ENCODE data around the gene KLHL30. TPM values are rescaled to one million over a fixed set of nuclear protein-coding genes. Genes with fewer than 3 reads are reported as not detected.
"Not testable (repeated sequence)": the region's sequence is repeated elsewhere in the genome, so short reads cannot be mapped to it uniquely, and the experiment has no call there.

The KLHL30 gene
- polyA plus RNA-seq, 3 donors = 0.22 to 2.5 (median 1.0) TPM

DNA sequence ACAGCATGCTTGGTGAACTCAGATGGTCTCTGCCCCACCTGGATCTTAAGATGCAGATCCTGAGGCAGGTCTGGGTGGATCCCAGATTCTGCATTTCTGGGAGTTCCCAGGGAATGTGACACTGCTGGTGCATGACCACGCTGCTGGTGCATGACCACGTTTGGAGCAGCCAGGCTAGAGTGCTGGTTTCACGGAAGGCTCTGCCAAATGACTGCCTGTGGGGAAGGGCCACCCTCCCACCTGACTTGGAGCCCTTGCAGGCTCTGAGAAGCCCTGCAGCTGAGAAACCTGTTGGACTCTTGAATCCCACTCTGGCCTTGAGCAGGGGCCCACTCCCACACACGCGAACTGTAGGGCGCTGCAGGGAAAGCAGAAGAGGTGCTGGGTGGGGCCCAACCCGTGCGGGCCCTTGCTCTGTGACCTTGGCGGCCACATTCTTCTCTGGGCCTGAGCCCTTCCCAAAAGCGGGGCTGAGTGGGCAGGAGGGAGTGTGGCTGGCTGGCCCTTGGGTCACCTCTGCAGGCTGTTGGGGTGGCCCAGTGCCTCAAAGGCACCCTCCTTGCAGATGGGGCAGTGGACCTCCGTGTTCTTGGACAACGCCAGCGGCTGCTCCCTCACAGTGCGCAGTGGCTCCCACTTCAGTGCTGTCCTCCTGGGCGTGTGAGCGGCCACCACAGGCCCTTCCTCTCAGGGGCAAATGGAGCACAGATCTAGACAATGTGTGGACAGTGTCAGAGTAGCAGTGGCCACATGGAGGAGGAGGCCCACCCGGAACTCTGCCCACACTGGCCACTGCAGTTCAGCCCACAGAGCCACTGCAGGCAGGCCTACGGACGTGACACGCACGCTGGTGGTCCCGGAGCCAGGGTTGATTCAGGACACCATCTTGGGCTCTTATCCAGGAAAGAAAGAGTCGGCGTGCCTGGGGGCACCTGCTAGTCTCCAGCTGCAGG, 28.2 kb downstream of the KLHL30 start:
- 69 to 87% (median 86%) methylated on average over 24 of the region's 24 CpGs for WGBS, 3 donors

DNA sequence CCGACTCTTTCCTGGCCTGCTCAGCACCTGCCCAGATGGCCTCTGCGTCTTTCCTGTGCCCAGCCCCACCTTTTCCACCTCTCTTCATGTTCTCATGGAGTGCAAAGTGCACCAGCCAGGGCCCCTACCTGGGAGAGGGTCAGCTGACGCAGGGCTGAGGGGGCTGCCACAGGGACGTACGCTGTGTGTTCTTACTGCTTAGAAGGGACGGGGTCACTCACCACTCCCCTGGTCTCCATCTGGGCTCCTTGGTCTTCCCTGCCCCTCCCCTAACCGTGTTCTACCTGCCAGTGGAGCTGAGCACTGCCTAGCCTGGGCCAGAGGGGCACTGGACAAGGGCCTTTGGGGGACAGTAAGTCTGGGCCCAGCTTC, 28.9 kb downstream of the KLHL30 start:
- no peak overlapping the region for H3K27ac ChIP-seq (ENCODE audit: low read depth, low read length)
- 80 to 95% (median 91%) methylated on average over 7 of the region's 7 CpGs for WGBS, 3 donors

More for the DNA sequence above, 28.2 kb downstream of the KLHL30 start:
- H3K27ac ChIP-seq (ENCODE audit: low read depth, low read length) = no peak overlapping the region

DNA sequence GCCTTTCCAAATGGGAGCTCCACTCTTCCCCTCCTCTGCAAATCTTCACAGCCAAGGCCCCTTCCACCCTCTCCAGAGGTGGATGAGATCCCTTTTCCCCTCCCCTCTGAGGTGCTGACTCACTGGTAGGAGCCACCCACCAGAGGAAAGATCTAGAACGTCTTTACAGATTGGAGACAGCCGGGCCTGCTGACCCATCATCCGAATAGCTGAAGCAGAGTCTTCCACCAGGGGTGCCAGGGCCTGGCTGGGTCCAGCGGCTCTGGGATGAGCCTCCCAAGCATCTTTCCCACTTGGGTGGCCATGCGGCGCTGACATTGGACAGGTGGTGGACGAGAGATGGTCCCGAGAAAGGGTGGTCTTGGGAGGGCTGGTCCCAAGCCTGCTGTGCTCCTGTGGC, 29.3 kb downstream of the KLHL30 start:
- no peak overlapping the region for H3K27ac ChIP-seq (ENCODE audit: low read depth, low read length)
- WGBS, 3 donors = 76 to 83% (median 80%) methylated on average over 8 of the region's 8 CpGs

DNA sequence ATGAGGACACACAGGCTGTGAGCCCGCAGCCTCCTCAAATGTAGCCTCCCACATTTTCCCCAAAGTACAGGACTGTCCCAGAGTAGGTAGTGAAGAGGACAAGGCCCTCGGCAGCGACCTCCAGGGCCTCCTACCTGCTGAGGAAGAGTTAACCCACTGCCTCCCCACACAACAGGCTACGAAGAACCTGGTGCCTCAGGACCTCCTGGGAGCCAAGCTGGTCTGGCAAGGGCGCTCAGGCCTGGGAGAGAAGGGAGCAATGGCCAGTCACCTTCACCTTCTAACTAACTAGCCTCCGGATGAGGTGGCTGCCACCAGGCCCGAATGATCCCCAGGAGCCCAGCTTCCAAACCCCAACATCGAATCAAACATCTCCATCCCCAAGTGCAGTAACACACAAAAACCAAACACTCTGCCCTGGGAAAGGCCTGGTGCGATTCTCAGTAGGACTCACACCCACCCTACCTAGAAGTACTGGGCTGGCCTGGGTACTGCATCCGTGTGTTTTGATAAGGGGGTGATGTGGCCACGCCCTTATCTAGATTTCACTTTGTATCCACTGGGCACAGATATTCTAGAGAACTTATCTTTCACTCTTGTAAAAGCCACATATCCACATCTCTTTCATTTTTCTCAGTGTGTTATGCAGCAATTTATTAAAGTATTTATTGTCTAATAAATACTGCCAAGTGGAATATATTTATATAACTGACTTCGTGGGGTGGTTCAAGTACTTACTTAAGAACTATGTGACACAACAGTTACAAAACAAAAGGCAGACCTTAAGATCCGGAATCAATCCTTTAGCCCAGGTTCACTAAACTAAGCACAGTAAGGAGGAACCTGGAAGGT, 30.0 kb downstream of the KLHL30 start:
- 88 to 91% (median 88%) methylated on average over 13 of the region's 13 CpGs for WGBS, 3 donors
- H3K27ac ChIP-seq (ENCODE audit: low read depth, low read length) = no peak overlapping the region

DNA sequence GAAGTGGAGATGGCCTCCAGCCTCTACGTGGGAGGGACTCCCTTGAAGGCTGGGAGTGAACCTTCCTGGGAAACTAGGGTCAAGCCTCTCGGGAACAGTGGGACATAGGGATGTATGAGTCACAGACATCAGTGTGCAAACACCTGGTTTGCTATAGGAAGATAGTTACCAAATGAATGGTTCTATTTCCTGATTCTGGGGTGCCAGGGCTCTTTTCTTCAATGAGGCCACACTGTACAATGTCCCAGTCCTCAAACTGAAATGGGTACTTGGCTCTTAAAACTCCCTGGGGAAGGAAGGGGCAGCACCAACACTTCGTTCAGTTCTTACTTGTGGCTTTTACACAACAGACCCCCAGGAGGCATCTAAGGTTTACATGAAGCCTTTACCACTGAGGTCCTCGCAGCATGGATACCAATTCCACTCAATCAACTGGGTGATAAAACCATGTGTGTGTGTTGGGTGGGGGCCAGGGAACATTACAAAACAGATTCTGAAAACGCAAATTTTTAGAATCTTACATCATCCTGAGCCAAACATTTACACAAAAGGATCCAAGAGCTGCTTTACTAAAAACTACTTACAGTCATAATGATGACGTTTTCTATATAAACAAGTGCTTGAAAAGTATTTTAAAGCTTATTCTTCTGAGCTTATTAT, 30.7 kb downstream of the KLHL30 start:
- WGBS, 3 donors = 56 to 61% (median 56%) methylated on average over 6 of the region's 6 CpGs
- H3K27ac ChIP-seq (ENCODE audit: low read depth, low read length) = no peak overlapping the region

DNA sequence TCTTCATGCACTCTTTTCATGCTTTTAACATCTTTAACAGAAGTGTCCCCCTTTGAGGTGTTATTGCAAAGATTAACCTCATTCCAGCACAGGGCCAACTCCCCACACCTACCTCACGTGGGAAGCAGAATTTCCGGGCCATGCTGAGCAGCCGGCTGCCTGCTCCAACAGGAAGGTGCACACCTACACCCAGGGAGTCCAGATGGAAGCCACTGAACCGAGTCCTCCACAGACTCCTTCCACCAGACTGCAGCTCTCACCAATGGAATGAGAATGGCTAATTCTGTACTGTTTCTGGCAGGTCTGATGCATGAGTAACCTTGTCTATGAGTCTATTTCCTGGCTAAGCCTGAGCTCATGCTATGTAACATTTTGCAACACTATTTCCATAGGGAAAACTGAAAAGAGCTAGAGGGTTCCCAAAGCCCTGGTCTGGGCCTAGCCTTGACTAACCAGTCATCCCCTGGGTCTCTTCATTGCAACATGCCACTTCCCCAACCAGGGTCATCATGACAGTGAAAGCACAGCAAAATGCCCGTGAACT, 31.3 kb downstream of the KLHL30 start:
- no peak overlapping the region for H3K27ac ChIP-seq (ENCODE audit: low read depth, low read length)
- WGBS, 3 donors = 52 to 75% (median 68%) methylated on average over 5 of the region's 5 CpGs

DNA sequence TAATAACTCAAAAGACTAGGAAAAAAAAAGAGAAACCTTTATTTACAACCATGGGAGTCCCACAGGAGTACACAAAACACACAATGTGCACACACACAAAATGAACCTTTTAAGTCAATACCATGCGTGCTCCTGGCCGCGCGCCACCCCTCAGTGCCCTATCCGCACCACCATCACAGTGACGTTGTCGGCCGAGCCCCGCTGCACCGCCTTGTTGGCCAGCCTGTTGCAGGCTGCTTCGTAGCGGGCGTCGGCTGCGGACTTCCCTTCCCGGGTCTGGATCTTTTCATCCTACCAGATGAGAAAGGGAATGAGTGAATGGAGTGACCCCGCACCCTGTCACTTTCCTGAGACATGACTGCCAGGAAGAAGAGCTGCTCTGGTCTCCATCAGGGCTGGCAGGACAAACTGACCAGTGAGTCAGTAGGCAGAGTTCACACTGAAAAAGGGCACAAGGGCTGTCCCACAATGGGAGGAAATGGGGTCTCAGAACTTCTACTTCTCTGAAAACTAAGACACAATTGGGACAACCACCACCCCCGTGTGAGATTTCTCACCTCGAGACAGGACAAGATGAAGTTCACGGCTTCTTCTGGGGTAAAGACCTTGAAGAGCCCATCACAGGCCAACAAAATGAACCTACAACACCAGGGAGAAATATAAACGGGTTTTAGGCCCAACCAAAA, 32.1 kb downstream of the KLHL30 start:
- 92 to 94% (median 93%) methylated on average over 21 of the region's 21 CpGs for WGBS, 3 donors
- no peak overlapping the region for H3K27ac ChIP-seq (ENCODE audit: low read depth, low read length)

DNA sequence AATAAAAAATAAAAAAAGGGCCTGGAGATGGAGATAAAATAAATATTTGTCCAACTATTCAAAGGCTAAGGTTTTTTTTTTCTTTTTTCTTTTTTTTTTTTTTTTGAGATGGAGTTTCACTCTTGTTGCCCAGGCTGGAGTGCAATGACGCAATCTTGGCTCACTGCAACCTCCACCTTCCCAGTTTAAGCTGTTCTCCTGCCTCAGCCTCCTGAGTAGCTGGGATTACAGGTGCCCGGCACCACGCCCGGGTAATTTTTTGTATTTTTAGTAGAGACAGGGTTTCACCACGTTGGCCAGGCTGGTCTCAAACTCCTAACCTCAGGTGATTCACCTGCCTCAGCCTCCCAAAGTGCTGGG, 32.6 kb downstream of the KLHL30 start:
- H3K27ac ChIP-seq (ENCODE audit: low read depth, low read length) = not testable (repeated sequence)
- WGBS, 3 donors = 90 to 95% (median 94%) methylated on average over 5 of the region's 5 CpGs

DNA sequence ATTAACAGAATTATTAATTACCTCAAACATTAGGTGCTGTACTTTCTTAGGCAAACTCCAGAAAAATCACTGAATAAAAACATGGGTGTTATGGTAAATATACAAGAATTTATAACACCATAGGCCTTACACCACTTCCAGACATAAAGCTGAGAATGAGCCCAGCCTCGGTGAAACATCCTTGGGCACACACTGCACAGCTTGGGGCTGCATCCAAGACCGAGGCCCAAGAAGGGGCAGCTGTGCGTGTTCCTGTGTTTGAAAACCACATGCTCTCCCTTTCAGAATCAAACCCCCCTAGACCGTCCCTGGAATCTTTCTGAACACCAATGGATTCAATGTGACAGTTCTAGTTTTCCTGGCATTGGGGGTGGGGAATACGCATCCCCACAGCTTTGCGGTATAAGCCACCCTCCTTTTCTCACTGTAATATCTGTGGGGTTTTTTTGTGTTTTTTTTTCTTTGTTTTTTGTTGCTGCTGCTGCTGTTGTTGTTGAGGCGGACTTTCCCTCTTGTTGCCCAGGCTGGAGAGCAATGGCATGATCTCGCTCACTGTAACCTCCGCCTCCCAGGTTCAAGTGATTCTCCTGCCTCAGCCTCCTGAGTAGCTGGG, 33.2 kb downstream of the KLHL30 start:
- H3K27ac ChIP-seq (ENCODE audit: low read depth, low read length) = no peak overlapping the region
- 94 to 98% (median 96%) methylated on average over 9 of the region's 9 CpGs for WGBS, 3 donors

DNA sequence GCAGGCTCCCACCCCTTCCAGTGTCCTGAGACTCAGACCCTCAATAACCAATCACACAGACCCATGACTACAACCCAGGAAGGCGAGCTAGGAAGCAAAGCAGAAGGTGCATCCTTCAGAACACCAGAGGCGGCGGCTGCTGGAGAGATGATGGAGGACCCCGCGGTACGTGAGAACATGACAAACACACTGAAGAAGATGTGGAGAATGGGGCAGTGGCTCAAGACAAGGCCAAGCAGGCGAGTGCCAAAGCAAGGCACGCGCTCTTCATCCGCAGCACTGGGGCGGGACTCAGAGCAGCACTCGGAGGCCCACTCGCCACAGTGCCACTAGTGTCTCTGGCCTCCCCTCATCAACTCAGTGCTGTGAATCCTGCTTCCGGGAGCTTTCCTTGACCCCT, 34.0 kb downstream of the KLHL30 start:
- no peak overlapping the region for H3K27ac ChIP-seq (ENCODE audit: low read depth, low read length)
- WGBS, 3 donors = 90% methylated on average over 14 of the region's 14 CpGs

DNA sequence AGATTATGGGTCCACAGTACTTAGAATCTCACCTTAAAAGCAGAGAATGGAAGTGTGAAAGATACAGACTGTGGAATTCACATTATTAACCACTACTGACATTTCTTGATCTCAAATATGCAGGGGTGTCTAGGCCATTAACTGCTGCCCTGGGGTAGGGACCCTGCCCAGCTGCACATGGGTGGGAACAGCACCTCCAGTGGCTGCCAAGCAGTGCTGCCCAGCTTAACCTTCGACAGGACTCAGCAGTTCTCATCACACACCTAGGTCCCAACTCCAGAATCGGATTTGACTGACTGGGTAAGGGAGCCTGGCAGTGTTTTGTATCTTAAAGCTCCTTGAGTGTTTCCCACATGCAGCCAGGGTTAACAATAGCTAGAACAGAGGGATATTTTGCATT, 35.2 kb downstream of the KLHL30 start:
- H3K27ac ChIP-seq (ENCODE audit: low read depth, low read length) = no peak overlapping the region
- WGBS, 3 donors = 87 to 95% (median 92%) methylated on average over 2 of the region's 2 CpGs

DNA sequence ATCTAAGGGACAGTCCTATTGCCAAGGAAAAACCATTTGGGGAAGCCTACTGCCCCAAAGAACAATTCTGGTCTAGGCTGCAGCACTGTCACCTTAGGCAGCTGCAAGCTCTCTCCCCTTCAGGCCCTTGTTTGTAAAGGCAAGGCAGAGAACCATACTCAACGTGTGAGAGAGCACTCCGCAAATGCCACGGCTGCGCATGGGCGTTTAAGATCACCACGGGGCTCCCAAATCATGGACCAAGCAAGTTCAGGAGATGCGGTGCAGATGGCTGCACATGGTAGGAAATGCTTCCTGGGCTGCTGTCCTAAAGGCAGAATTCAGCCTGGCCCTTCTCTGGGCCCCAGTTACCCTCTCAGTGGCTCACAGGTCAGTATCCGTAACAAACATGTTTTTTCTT, 35.8 kb downstream of the KLHL30 start:
- WGBS, 3 donors = 97 to 98% (median 97%) methylated on average over 8 of the region's 8 CpGs

DNA sequence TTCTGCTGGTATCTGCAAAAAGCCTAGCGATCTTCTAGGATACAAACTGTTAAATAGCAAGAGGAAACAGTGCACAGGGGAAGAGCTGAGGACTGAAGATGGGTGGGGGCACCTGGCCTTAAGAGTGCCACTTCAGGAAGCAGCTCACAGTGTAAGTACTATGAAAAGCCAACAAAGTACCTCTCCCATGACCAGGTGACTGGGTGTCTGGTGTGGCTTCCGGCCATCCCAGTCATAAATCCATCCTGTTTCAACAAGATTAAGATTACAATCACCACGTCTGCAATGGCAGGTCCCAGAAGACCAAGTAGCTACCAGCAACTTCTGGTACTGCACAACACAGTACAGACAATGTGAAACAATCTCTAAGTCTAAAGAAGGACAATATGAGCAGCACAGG, 36.2 kb downstream of the KLHL30 start:
- H3K27ac ChIP-seq (ENCODE audit: low read depth, low read length) = no peak overlapping the region
- WGBS, 3 donors = 79 to 88% (median 79%) methylated on average over 3 of the region's 3 CpGs

More for the DNA sequence above, 35.8 kb downstream of the KLHL30 start:
- no peak overlapping the region for H3K27ac ChIP-seq (ENCODE audit: low read depth, low read length)

DNA sequence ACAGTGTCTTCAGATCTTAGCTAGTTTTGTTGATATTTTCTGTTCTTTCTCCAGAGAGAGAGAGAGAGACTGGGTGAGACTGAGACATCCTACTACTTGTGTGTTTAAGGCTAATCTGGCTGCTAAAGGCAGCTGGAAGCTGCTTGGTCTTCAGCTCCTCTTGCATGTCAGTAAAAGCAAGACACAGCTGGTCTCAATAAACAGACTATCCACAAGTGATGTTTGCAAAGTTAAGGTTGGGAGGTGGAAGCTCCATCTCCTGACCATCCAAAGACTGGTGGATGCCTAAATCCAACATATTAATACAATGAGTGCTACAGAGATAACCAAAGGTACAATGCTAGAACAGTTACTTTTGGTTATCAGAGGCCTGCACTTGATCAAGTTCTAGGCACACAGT, 38.1 kb downstream of the KLHL30 start:
- H3K27ac ChIP-seq (ENCODE audit: low read depth, low read length) = no peak overlapping the region

DNA sequence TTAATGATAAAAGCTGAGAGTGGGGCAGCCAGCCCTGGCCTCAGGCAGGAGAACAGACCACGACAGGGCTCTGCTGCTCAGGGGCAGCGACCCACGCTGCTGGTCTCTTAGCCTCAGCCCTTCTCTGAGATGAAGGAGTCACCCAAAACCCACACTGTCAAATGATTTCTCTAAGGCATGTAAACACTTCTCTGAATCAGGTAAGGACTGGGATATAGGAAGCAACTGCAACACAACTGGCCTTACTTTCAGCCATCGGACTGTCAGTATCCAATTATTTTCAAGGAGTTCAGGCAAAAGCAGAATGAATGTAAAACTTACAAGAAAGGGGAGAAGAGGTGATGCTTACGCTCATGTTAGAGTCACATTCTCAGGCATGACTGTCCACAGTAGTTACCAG, 42.1 kb downstream of the KLHL30 start:
- WGBS, 3 donors = 87 to 97% (median 96%) methylated on average over 5 of the region's 5 CpGs
- H3K27ac ChIP-seq (ENCODE audit: low read depth, low read length) = no peak overlapping the region

DNA sequence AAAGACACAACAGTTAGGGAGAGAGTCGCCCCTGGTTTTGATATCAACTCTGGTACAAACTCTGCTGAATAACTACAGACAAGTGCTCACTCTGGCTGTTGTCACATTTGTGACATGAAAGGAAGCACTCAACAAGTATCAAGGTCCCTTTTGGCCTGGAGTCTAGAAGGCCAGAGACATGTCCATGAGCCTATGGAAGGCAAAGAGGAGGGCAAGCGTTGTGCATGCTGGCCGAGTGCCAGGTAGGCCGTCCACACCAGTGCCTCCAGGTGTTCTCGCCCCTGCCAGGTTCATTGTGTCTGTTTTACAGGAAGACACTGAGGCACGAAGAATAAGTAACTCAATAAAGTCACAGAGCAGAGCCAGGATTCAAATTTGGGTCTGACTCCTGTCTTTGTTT, 43.9 kb downstream of the KLHL30 start:
- WGBS, 3 donors = 61 to 92% (median 73%) methylated on average over 6 of the region's 6 CpGs
- no peak overlapping the region for H3K27ac ChIP-seq (ENCODE audit: low read depth, low read length)

DNA sequence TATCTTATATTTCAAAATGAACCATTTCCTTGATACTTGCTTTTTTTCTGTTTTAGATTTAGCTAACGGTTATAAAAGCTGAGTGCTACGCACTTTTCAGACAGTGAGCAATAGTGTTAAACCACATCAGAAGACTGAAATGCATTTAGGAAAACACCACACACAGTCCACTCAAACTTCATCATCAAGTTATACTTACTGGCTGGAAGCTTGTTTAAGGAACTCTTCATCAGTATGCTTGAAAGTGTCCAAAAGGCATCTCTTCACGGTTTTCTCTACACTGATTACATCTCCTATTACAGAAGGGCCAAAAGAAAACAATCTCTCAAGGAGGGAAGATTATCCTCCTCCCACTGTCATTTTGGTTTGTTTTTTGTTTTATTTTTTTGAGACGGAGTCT, 45.4 kb downstream of the KLHL30 start:
- no peak overlapping the region for H3K27ac ChIP-seq (ENCODE audit: low read depth, low read length)
- WGBS, 3 donors = 86 to 95% (median 87%) methylated on average over 4 of the region's 4 CpGs

Measured in adipose tissue (tissue), 3 donors.